ENCODE results near the gene GORAB. TPM values are rescaled to one million over a fixed set of nuclear protein-coding genes. Genes with fewer than 3 reads are reported as not detected.

GORAB gene
- polyA plus RNA-seq, 1 donor from 2014 or later: 17.8 TPM

DNA sequence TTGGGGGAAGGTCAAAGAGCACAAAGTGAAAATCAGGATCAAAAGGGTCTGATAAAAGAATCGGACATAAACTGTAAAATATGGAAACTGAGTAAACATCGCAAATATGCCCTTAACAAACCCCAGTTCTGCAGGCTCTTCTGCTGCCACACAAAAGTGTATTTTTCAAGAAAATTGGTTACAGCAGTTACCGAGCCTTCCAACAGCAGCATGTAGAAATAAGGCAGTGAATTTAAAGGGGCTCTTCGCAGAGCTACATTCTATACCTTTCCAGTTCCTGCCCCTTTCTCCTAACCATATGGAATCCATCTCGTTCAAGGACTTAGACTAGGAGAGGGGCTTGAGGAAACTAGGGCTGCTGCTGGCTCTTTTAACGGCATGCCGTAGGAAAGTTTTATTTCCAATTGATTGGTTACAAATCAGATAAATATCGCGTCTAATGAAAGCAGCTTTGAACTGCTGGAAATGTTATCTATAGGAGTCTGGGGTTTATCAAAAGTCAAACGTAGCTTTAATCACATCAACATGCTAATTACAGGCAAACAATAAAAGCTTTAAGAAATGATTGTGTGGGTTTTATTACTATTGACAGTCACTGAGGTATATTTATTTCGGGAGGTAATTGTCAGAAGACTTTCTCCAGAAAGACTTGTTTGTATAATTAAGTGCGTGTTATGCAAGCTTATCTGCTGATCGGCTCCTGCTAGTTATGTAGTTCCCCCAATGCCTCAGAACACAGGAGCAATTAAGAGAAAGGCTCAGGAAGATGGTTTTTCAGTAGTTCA is 59.1 kb downstream of the GORAB start:
- H3K27ac ChIP-seq (ENCODE audit: low read length): no peak overlapping the region
- H3K79me2 ChIP-seq (replicated peaks; ENCODE audit: insufficient read depth, low read length): no peaks in the 10 kb centered on the region
- H3K9me2 ChIP-seq (ENCODE audit: insufficient read depth, low read length): no peaks in the 10 kb centered on the region
- H3K4me2 ChIP-seq (ENCODE audit: low read length): no peak overlapping the region
- TF ChIP-seq EZH2 (IDR thresholded peaks at IDR 0.05; ENCODE audit: borderline replicate concordance, insufficient read depth, low read length, poor library complexity, severe bottlenecking): no peak
- TF ChIP-seq EP300 (conservative IDR thresholded peaks at IDR 0.05; ENCODE audit: poor library complexity, severe bottlenecking): no peak
- no peak for TF ChIP-seq RAD21 (conservative IDR thresholded peaks at IDR 0.05)
- TF ChIP-seq SMC3 (conservative IDR thresholded peaks at IDR 0.05; ENCODE audit: poor library complexity): no peak
- H3K4me3 ChIP-seq (ENCODE audit: low read length): no peak overlapping the region
- peaks cover 10% of the 10 kb centered on the region for H3K27me3 ChIP-seq (ENCODE audit: insufficient read depth, low read depth, low read length)
- H3F3A ChIP-seq (ENCODE audit: insufficient read depth, low read length, poor library complexity, severe bottlenecking): no peaks in the 10 kb centered on the region
- H3K9me3 ChIP-seq (ENCODE audit: low read length): no peaks in the 10 kb centered on the region
- no peaks in the 10 kb centered on the region for H4K20me1 ChIP-seq (ENCODE audit: insufficient read depth)
- H2AFZ ChIP-seq (ENCODE audit: low read depth, low read length): no peak overlapping the region
- no peaks in the 10 kb centered on the region for H3K36me3 ChIP-seq (ENCODE audit: insufficient read depth, low read length)
- no peak overlapping the region for H3K9ac ChIP-seq (ENCODE audit: low read length)

GRCh38 chr1:170592591-170593111 is 60.7 kb downstream of the GORAB start:
- Histone ChIP-seq H3K4me3 (ENCODE audit: low read length) (no peak overlapping the region), H3K36me3 (ENCODE audit: insufficient read depth, low read length) (no peaks in the 10 kb centered on the region), H3K27ac (ENCODE audit: low read length) (no peak overlapping the region), H3K9me2 (ENCODE audit: insufficient read depth, low read length) (no peaks in the 10 kb centered on the region), H3K79me2 (replicated peaks; ENCODE audit: insufficient read depth, low read length) (no peaks in the 10 kb centered on the region), H4K20me1 (ENCODE audit: insufficient read depth) (no peaks in the 10 kb centered on the region), H2AFZ (ENCODE audit: low read depth, low read length) (no peak overlapping the region), H3K9me3 (ENCODE audit: low read length) (no peaks in the 10 kb centered on the region), H3F3A (ENCODE audit: insufficient read depth, low read length, poor library complexity, severe bottlenecking) (no peaks in the 10 kb centered on the region), H3K27me3 (ENCODE audit: insufficient read depth, low read depth, low read length) (peaks cover 10% of the 10 kb centered on the region), H3K9ac (ENCODE audit: low read length) (no peak overlapping the region), H3K4me2 (ENCODE audit: low read length) (no peak overlapping the region)
- TF ChIP-seq POLR2AphosphoS5 (IDR thresholded peaks at IDR 0.05) (no peak), REST (IDR thresholded peaks at IDR 0.05; ENCODE audit: borderline replicate concordance) (no peak), EZH2 (IDR thresholded peaks at IDR 0.05; ENCODE audit: borderline replicate concordance, insufficient read depth, low read length, poor library complexity, severe bottlenecking) (no peak), SMC3 (conservative IDR thresholded peaks at IDR 0.05; ENCODE audit: poor library complexity) (no peak), RAD21 (conservative IDR thresholded peaks at IDR 0.05) (no peak), EP300 (conservative IDR thresholded peaks at IDR 0.05; ENCODE audit: poor library complexity, severe bottlenecking) (no peak), CTCF (IDR thresholded peaks at IDR 0.05; ENCODE audit: poor library complexity, severe bottlenecking) (no peak), MXI1 (conservative IDR thresholded peaks at IDR 0.05; ENCODE audit: poor library complexity, severe bottlenecking) (no peak), TAF1 (IDR thresholded peaks at IDR 0.05; ENCODE audit: low read depth) (no peak)
